CD14-positive monocyte (primary cell): ENCODE results near the gene RAC2. TPM values are rescaled to one million over a fixed set of nuclear protein-coding genes. Genes with fewer than 3 reads are reported as not detected.

Experiments
- DNase-seq, 3 donors: peaks; one replicate each; pipeline ENCODE4 v3.0.0-alpha.2; 2011 to 2022
- H2AFZ ChIP-seq: 2 replicates; pipeline ENCODE4 v1.6.0; 2012; ENCODE audit warnings: mild to moderate bottlenecking, low read depth, low read length, inconsistent platforms; ENCODE audit not compliant: insufficient read depth, poor library complexity, severe bottlenecking
- H3K27ac ChIP-seq, 2 donors: 1 replicate in 1 of 2; 2 replicates in 1 of 2; pipeline ENCODE4 v1.5.1; 2012 to 2013; ENCODE audit warnings: low read length in 2 of 2, control low read depth in 1 of 2, inconsistent platforms in 1 of 2, low read depth in 1 of 2, mild to moderate bottlenecking in 1 of 2
- H3K27me3 ChIP-seq, 2 donors: one replicate each; pipeline versions ENCODE4 v1.6.0 to v1.6.1; 2011 to 2013; ENCODE audit warnings: low read length in 2 of 2; ENCODE audit not compliant: control insufficient read depth in 2 of 2, insufficient read depth in 2 of 2
- H3K36me3 ChIP-seq, 2 donors: replicated peaks in 1 of 2; 1 replicate in 1 of 2; 2 replicates in 1 of 2; pipeline versions ENCODE4 v1.5.1 to v1.6.1; 2012 to 2013; ENCODE audit warnings: low read length in 2 of 2, control low read depth in 1 of 2, inconsistent platforms in 1 of 2, mild to moderate bottlenecking in 1 of 2; ENCODE audit not compliant: insufficient read depth in 2 of 2, control insufficient read depth in 1 of 2
- H3K4me1 ChIP-seq, 2 donors: 1 replicate in 1 of 2; 2 replicates in 1 of 2; pipeline versions ENCODE4 v1.5.1 to v1.6.1; 2012 to 2013; ENCODE audit warnings: low read length in 2 of 2, control low read depth in 1 of 2, inconsistent platforms in 1 of 2, mild to moderate bottlenecking in 1 of 2, moderate library complexity in 1 of 2; ENCODE audit not compliant: insufficient read depth in 2 of 2, control insufficient read depth in 1 of 2
- H3K4me2 ChIP-seq: replicated peaks from 2 replicates; pipeline ENCODE3; 2012; ENCODE audit warnings: low read length, moderate library complexity, mild to moderate bottlenecking; ENCODE audit not compliant: poor library complexity, severe bottlenecking; ENCODE audit errors: extremely low read depth
- H3K4me3 ChIP-seq, 3 experiments: fragments of 200-600 bp in 1 of 3; sonication (generic) in 1 of 3; replicated peaks in 1 of 3; 1 replicate in 2 of 3; 2 replicates in 1 of 3; pipeline ENCODE4 v1.5.1; 2011 to 2013; ENCODE audit warnings: low read length in 3 of 3, mild to moderate bottlenecking in 3 of 3, control low read depth in 2 of 3, low read depth in 2 of 3, inconsistent platforms in 1 of 3, moderate library complexity in 1 of 3
- H3K79me2 ChIP-seq: 2 replicates; pipeline ENCODE4 v1.6.0; 2012; ENCODE audit warnings: mild to moderate bottlenecking, control low read depth, inconsistent platforms, low read length, moderate library complexity; ENCODE audit not compliant: insufficient read depth
- H3K9ac ChIP-seq: 2 replicates; pipeline ENCODE4 v1.6.0; 2017; ENCODE audit warnings: low read length, mild to moderate bottlenecking; ENCODE audit not compliant: insufficient read depth, poor library complexity, severe bottlenecking
- H3K9me3 ChIP-seq, 2 donors: replicated peaks in 1 of 2; 1 replicate in 1 of 2; 2 replicates in 1 of 2; pipeline versions ENCODE4 v1.5.1 to v1.6.1; 2012 to 2013; ENCODE audit warnings: low read length in 2 of 2, control low read depth in 1 of 2; ENCODE audit not compliant: control insufficient read depth in 1 of 2, insufficient read depth in 1 of 2
- H4K20me1 ChIP-seq: 2 replicates; pipeline ENCODE4 v1.6.0; 2012; ENCODE audit warnings: mild to moderate bottlenecking, low read length, control low read depth, moderate library complexity; ENCODE audit not compliant: insufficient read depth
- H3K27ac Mint-ChIP-seq, 7 donors: one replicate each; pipeline ENCODE4 v1.8.0; 2020; ENCODE audit warnings: mild to moderate bottlenecking in 7 of 7, mixed read lengths in 7 of 7, moderate library complexity in 6 of 7, inconsistent platforms in 2 of 7
- H3K27me3 Mint-ChIP-seq, 3 donors: one replicate each; pipeline ENCODE4 v1.8.0; 2021 to 2022; ENCODE audit warnings: low read depth in 3 of 3, mild to moderate bottlenecking in 3 of 3, mixed read lengths in 3 of 3, moderate library complexity in 3 of 3, inconsistent platforms in 1 of 3
- H3K36me3 Mint-ChIP-seq, 2 donors: one replicate each; pipeline ENCODE4 v1.8.0; 2020; ENCODE audit warnings: mixed read lengths in 2 of 2, inconsistent platforms in 1 of 2, mild to moderate bottlenecking in 1 of 2
- H3K4me1 Mint-ChIP-seq: one replicate; pipeline ENCODE4 v1.8.0; 2020; ENCODE audit warnings: mild to moderate bottlenecking, mixed read lengths
- H3K4me3 Mint-ChIP-seq, 2 donors: one replicate each; pipeline ENCODE4 v1.8.0; 2020; ENCODE audit warnings: mild to moderate bottlenecking in 2 of 2, mixed read lengths in 2 of 2, moderate library complexity in 1 of 2
- H3K9me3 Mint-ChIP-seq, 7 donors: one replicate each; pipeline ENCODE4 v1.8.0; 2020 to 2022; ENCODE audit warnings: mixed read lengths in 7 of 7, mild to moderate bottlenecking in 6 of 7, moderate library complexity in 6 of 7, inconsistent platforms in 2 of 7
- CTCF ChIP-seq: fragments of 200-600 bp; IDR thresholded peaks from one replicate; pipeline ENCODE4 v1.8.0; 2022; ENCODE audit warnings: antibody characterized with exemption, mild to moderate bottlenecking
- WGBS: methylation state at CpG from one replicate; pipeline ENCODE4 v1.1.5; 2013; ENCODE audit warnings: missing lambda C conversion rate; ENCODE audit not compliant: insufficient coverage; 5-methylcytosine and 5-hydroxymethylcytosine counted together
- intact Hi-C, 2 donors: fragments of 100-400 bp; cut with micrococcal nuclease; formaldehyde crosslinking; loops; one replicate each; pipeline versions ENCODE4 v1.15.0 to v1.15.1; 2023
- polyA plus RNA-seq, 3 donors: library from polyadenylated mRNA; depleted of rRNA in 1 of 3; unstranded in 2 of 3; stranded (reverse) in 1 of 3; fragments of 300-500 nt in 2 of 3; fragments of >200 nt in 1 of 3; fragmentation: Illumina TruSeq in 2 of 3; gene quantifications; 1 replicate in 2 of 3; 2 replicates in 1 of 3; pipeline ENCODE4 v1.2.3, GENCODE V29; 2012 to 2021

Gene RAC2
- polyA plus RNA-seq, 3 donors: 360 to 529 (median 526) TPM

GRCh38 chr22:37267661-37268413 is 23.8 kb upstream of the RAC2 start:
- no peak overlapping the region for H2AFZ ChIP-seq
- H3K4me1 ChIP-seq: peaks cover 63 to 65% of the 10 kb centered on the region in 2 donors
- peaks cover 13 to 14% of the 10 kb centered on the region in 2 donors for H3K9me3 ChIP-seq
- Mint-ChIP-seq H3K36me3 (peaks cover 2 to 4% of the 10 kb centered on the region in 2 donors), H3K9me3 (peaks cover 12 to 18% (median 14%) of the 10 kb centered on the region in 7 donors), H3K27ac (peak overlapping the region; percentile 95 to 98 (median 97)), H3K27me3 (peaks cover 2 to 10% (median 3%) of the 10 kb centered on the region in 3 donors), H3K4me3 (peak overlapping the region; percentile 77 to 87), H3K4me1 (peaks cover 62% of the 10 kb centered on the region)
- H3K36me3 ChIP-seq: no peaks in the 10 kb centered on the region
- 38% methylated on average over 5 of the region's 11 CpGs for WGBS
- intact Hi-C loops: loop anchor here in 1 of 2 donors (2.0 to 5.0 kb wide), 3 partner anchors 17 to 189 kb away; no protein-coding TSS in a partner anchor
- no peaks in the 10 kb centered on the region for H3K27me3 ChIP-seq
- peak; percentile 76 to 86 (median 85) for DNase-seq
- H3K9ac ChIP-seq: peak overlapping the region; percentile 72
- H3K79me2 ChIP-seq: no peaks in the 10 kb centered on the region
- peak overlapping the region in 2 of 3 experiments; percentile 57 to 82 for H3K4me3 ChIP-seq
- H4K20me1 ChIP-seq: no peaks in the 10 kb centered on the region
- H3K4me2 ChIP-seq: peak overlapping the region; percentile 90
- peak overlapping the region; percentile 89 to 94 for H3K27ac ChIP-seq
- no peak for TF ChIP-seq CTCF

DNA sequence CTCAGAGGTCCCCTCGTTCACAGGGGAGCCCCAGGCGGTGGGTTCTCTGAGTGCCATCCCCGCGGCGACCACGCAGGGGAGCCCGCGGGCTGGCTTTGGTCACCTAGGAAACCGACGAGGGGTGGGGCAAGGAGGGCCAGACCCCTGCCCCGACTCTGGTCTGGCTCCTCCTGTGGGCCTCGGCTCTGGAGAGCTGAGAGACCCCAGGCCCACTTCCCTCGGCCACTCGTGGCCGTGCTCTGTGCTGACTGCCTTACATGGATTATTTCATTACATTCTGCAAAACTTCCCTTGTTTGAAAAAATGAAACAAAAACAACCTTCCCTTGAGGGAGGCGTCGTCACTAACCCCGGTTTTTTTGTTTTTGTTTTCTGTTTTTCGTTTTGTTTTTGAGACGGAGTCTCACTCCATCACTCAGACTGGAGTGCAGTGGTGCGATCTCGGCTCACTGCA is 23.1 kb upstream of the RAC2 start:
- WGBS: 2% methylated on average over 14 of the region's 22 CpGs
- Mint-ChIP-seq H3K4me3 (peak overlapping the region; percentile 77 to 87), H3K9me3 (peaks cover 12 to 18% (median 14%) of the 10 kb centered on the region in 7 donors), H3K4me1 (peaks cover 56% of the 10 kb centered on the region), H3K27ac (peak overlapping the region; percentile 95 to 98 (median 97)), H3K36me3 (peaks cover 2 to 4% of the 10 kb centered on the region in 2 donors), H3K27me3 (peaks cover 2 to 15% (median 7%) of the 10 kb centered on the region in 3 donors)
- peak overlapping the region; percentile 72 for H3K9ac ChIP-seq
- H3K79me2 ChIP-seq: no peaks in the 10 kb centered on the region
- peak in 2 of 3 donors; percentile 43 to 55 for DNase-seq
- peak overlapping the region; percentile 21 to 82 (median 57) for H3K4me3 ChIP-seq
- no peaks in the 10 kb centered on the region for H3K27me3 ChIP-seq
- no peaks in the 10 kb centered on the region for H4K20me1 ChIP-seq
- no peaks in the 10 kb centered on the region for H3K36me3 ChIP-seq
- H3K9me3 ChIP-seq: peaks cover 13 to 14% of the 10 kb centered on the region in 2 donors
- H3K4me2 ChIP-seq: peak overlapping the region; percentile 90
- H2AFZ ChIP-seq: peak overlapping the region; percentile 72
- peaks cover 57 to 58% of the 10 kb centered on the region in 2 donors for H3K4me1 ChIP-seq
- intact Hi-C loops: loop anchor here in 1 of 2 donors (2.0 to 5.0 kb wide), 2 partner anchors 35 to 190 kb away; no protein-coding TSS in a partner anchor
- TF ChIP-seq CTCF: peak; percentile 99
- H3K27ac ChIP-seq: peak overlapping the region; percentile 89 to 94
